Measurements from ENCODE around the gene SPTBN1.

DNA sequence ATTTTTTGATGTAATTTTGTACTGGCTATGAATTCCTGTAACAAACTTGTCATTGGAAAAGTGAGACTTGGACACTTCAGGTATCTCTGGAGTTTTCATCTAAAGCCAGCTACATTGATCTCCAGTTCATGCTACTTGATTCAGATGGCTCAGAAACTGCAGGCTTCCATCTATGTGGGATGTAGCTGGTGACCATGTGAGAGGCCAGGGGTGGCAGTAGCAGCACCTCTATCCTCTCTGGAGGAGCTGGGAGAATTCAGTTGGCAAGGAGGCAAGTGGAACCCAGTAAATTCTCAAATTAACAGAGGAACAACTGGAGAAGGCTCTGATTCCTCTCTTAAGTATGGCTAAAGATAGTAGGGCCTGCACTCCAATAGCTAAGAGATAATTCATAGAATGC lies 10.0 kb upstream of the SPTBN1 start:
- TF ChIP-seq, protein P1, sequence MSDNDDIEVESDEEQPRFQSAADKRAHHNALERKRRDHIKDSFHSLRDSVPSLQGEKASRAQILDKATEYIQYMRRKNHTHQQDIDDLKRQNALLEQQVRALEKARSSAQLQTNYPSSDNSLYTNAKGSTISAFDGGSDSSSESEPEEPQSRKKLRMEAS (IDR thresholded peaks at IDR 0.05; ENCODE audit: insufficient read depth, insufficient read length), result no peak
- TF ChIP-seq, protein P2, sequence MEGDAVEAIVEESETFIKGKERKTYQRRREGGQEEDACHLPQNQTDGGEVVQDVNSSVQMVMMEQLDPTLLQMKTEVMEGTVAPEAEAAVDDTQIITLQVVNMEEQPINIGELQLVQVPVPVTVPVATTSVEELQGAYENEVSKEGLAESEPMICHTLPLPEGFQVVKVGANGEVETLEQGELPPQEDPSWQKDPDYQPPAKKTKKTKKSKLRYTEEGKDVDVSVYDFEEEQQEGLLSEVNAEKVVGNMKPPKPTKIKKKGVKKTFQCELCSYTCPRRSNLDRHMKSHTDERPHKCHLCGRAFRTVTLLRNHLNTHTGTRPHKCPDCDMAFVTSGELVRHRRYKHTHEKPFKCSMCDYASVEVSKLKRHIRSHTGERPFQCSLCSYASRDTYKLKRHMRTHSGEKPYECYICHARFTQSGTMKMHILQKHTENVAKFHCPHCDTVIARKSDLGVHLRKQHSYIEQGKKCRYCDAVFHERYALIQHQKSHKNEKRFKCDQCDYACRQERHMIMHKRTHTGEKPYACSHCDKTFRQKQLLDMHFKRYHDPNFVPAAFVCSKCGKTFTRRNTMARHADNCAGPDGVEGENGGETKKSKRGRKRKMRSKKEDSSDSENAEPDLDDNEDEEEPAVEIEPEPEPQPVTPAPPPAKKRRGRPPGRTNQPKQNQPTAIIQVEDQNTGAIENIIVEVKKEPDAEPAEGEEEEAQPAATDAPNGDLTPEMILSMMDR (IDR thresholded peaks at IDR 0.05; ENCODE audit: extremely low read depth in 1 of 2, insufficient read depth in 1 of 2, low read depth in 1 of 2, low read length in 2 of 2), result no peak
- no peak for TF ChIP-seq POLR2A (IDR thresholded peaks at IDR 0.05; ENCODE audit: low read depth, low read length)
- TF ChIP-seq MYC (IDR thresholded peaks at IDR 0.05; ENCODE audit: low read depth, low read length), result no peak
